Upper lobe of left lung (tissue), 4 donors: ENCODE results near the gene BLVRB.

Experiments
- POLR2A ChIP-seq, 4 donors: fragments of 450-650 bp; IDR thresholded peaks; one replicate each; pipeline ENCODE4 v1.5.1; 2016 to 2017; ENCODE audit warnings: antibody characterized with exemption in 4 of 4, mild to moderate bottlenecking in 2 of 4
- POLR2AphosphoS5 ChIP-seq, 2 donors: sonication (generic); formaldehyde crosslinking; IDR thresholded peaks; one replicate each; pipeline ENCODE4 v1.5.1; 2017; ENCODE audit warnings: antibody characterized with exemption in 2 of 2
- TF ChIP-seq, protein P1 (sequence below), 6 experiments: fragments of 450-650 bp in 4 of 6; fragments of 200-600 bp in 2 of 6; sonication (generic) in 2 of 6; IDR thresholded peaks; one replicate each; pipeline ENCODE4 v1.5.1; 2016 to 2019; ENCODE audit warnings: antibody characterized with exemption in 6 of 6

DNA sequence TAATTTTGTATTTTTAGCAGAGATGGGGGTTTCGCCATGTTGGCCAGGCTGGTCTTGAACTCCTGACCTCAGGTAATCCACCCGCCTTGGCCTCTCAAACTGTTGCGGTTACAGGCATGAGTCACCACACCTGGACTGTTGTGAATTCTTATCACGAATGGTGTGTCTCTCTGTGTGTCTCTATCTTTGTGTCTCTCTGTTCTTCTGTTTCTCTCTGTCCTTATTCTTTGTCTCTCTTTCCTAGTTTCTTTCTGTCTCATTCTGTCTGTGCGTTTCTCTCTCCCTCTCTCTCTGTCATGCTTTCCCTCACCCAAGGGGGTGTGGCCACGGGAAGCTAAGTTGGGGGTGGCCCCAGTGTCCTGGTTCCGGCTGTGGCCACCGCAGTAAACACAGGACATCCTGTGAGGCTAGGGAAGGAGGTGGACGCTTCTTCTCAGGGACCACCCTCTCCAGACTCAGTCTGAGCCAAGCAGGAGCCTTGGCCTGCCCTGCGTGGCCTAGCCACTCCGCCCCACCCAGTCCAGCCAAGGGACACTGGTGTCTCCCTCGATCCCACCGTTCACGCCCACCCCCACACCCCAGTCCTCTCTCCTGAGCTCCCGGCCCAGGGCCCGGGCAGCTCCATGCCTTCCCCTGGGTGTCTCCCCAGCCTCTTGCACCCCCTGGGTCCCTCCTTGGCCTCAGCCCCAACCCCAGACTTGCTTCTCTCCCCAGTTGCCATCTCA, 48.5 kb downstream of the BLVRB start:
- TF ChIP-seq, protein P1, sequence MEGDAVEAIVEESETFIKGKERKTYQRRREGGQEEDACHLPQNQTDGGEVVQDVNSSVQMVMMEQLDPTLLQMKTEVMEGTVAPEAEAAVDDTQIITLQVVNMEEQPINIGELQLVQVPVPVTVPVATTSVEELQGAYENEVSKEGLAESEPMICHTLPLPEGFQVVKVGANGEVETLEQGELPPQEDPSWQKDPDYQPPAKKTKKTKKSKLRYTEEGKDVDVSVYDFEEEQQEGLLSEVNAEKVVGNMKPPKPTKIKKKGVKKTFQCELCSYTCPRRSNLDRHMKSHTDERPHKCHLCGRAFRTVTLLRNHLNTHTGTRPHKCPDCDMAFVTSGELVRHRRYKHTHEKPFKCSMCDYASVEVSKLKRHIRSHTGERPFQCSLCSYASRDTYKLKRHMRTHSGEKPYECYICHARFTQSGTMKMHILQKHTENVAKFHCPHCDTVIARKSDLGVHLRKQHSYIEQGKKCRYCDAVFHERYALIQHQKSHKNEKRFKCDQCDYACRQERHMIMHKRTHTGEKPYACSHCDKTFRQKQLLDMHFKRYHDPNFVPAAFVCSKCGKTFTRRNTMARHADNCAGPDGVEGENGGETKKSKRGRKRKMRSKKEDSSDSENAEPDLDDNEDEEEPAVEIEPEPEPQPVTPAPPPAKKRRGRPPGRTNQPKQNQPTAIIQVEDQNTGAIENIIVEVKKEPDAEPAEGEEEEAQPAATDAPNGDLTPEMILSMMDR (IDR thresholded peaks at IDR 0.05) = no peak
- peak in 2 of 4 donors; percentile 36 to 72 for TF ChIP-seq POLR2A (IDR thresholded peaks at IDR 0.05)
- peak; percentile 87 to 92 for TF ChIP-seq POLR2AphosphoS5 (IDR thresholded peaks at IDR 0.05)
